ENCODE data around the gene RTN4IP1.
"Not testable (repeated sequence)": the region's sequence is repeated elsewhere in the genome, so short reads cannot be mapped to it uniquely, and the experiment has no call there.

RTN4IP1 gene

GRCh38 chr6:106627760-106628159, 1.5 kb downstream of the RTN4IP1 start:
- not testable (repeated sequence) for DNase-seq (ENCODE audit: low read depth)

DNA sequence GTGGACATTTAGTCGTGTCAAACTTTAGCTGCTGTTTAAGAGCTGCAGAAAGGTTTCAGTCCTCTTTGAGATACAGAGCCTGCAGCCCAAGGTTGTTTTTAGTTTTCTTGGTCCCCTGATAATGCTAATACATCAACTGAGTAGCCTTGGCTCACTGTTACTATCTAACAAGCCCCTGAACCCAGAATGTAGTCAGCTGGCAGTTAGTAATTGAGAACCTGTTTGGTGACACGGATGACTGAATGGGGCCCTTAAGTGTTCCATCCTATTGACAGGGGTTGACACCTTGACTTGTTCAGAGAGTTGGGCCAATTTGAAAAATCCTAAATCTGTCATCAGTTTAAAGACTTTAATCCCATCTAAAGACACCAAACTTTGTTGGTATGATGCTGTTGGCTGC, 2.8 kb downstream of the RTN4IP1 start:
- DNase-seq (ENCODE audit: low read depth), result no peak

- no peak for DNase-seq (ENCODE audit: low read depth)
These were observed 6.3 kb downstream of the RTN4IP1 start for GRCh38 chr6:106623039-106623438.

DNA sequence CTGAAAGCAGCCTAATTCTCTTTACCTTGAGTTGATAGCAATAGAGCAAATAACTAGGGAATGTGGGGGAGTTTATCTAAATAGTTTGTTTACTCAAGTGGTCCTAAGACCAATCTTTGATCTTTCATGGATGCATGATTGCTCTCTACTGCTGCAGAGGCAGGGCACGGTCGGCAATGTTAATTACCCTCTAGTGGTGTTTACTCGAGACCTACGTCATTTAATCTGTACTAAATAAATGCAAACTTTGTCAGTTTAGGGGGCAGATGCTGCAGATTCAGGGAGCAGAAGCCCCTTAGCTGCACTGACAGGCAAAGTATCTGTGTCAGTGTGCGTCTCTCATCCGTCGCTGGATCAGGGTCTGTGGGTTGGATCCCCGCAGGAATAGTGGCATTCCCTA, 6.9 kb downstream of the RTN4IP1 start:
- no peak for DNase-seq (ENCODE audit: low read depth)

DNA sequence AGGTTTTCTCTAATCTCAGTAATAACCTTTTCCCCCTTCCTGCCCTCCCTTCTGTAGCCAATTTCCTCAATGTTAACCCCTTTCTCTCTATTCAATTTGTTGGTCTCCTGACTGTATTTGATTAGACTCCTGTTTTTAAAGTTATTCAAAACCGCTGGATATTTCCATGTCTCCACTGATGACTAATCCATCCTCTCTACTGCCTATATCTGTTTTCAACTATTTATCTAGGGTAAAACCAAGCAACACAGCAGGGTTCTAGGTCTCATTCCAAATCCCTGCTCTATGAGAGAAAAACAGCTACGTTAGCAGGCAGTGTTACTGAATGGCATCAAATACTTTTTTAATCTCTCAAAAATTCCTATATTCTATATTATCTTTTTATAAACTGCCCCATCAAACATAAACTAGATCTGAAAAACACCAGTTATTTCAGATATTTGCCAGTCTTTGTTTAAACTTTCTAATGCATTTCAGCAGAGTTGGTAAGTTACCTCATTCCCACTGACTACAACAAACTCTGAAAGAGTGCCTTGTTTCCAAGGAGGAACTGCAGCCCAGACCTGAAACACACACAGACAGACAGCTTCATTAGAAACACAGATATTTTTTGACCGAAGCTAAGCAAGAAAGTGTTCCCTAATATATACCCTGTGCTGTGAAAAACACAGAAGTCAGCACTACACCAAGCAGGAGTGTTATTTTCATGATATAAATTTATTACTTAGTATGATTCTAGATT, 8.2 kb downstream of the RTN4IP1 start:
- DNase-seq (ENCODE audit: low read depth), result peak; percentile 28

DNA sequence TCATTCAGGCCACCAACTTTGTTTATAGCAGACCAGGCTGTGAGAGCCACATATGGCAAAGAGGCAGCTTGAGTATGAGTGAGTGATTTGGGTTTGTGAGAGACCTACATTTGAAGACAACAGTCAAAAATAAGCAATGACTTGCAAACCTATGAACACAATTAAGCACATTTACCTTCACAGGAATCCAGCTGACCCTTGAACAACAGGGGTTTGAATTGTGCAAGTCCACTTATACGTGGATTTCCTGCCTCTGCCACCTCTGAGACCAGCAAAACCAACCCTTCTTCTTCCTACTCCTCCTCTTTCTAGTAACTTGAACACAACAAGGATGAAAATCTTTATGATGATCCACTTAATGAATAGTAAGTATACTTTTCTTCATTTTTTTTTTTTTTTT, 10.1 kb downstream of the RTN4IP1 start:
- no peak for DNase-seq (ENCODE audit: low read depth)

DNA sequence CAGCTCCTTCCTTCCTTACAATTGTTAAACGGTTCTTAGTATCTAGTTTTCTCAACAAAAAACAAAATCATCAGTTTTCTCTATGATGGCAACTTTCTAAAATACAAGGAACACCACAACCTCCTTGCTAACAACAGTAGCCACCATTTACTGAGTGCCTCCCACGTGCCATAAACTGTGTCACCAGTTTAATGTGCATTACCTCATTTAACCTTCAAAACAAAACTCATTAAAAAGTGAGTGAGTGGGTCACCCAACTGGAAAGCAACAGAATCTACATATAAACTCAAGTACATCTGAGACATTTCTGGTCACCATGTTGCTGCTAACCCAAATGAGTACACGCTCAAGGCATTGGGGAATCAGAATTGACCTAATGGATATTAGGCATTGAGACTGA, 11.0 kb downstream of the RTN4IP1 start:
- DNase-seq (ENCODE audit: low read depth), result no peak

GRCh38 chr6:106617857-106618256, 11.4 kb downstream of the RTN4IP1 start:
- DNase-seq (ENCODE audit: low read depth), result no peak

GRCh38 chr6:106617302-106617701, 12.0 kb downstream of the RTN4IP1 start:
- no peak for DNase-seq (ENCODE audit: low read depth)

DNA sequence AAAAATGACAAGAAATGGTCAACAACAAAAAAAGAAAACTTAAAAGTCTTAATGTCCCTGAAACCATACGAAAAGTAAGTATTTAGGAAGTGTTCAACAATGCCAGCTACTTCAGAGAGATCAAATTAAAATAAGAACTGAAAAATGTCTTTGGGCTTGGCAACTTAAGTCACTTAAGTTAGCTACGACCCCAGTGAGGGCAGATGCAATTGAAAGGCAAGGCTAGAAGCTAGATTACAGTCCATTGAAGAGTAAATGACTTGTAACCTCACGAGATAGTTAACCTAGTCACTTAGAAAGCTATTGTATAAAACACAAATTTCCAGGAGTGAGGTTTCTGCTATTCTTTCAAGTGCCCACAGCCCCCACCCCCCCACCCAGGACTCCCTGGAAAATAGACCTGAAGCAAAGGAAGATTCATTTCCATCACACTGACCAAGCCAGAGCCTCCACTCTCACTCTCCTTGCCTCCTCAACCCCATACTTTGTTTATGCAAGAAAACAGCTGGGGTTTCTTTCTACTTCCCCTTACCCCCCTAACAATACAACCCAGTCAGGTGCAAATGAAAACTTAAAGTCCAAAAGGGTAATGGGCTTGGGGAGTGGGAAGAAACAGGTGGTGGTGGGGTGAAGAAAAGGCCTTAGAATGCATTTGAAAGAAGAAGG, 14.6 kb downstream of the RTN4IP1 start:
- DNase-seq (ENCODE audit: low read depth), result no peak

DNA sequence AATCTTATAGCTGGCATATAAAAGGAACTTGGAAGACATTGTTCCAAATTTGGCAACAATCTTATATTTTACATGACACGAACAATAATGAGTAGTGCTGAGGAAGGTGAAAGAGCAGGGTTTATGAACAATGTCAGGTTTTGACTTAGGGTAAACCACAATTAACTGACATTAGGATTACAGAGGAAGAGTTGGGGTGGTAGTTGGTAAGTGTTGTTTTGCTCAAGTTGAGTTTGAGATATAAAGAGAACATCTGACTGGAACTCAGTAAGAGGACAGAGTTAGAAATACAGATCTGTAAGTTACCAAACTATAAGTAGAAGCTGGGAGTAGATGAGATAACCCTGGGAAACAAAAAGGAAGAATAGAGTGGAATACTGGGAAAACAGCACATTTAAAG, 15.1 kb downstream of the RTN4IP1 start:
- DNase-seq (ENCODE audit: low read depth), result no peak

GRCh38 chr6:106613590-106613989, 15.7 kb downstream of the RTN4IP1 start:
- DNase-seq (ENCODE audit: low read depth), result no peak

GRCh38 chr6:106612671-106613416, 16.5 kb downstream of the RTN4IP1 start:
- DNase-seq (ENCODE audit: low read depth), result no peak

- no peak for DNase-seq (ENCODE audit: low read depth)
These were observed 18.3 kb downstream of the RTN4IP1 start for GRCh38 chr6:106611030-106611429.

- peak; percentile 27 for DNase-seq (ENCODE audit: low read depth)
These were observed 19.6 kb downstream of the RTN4IP1 start for GRCh38 chr6:106609699-106610098.

DNA sequence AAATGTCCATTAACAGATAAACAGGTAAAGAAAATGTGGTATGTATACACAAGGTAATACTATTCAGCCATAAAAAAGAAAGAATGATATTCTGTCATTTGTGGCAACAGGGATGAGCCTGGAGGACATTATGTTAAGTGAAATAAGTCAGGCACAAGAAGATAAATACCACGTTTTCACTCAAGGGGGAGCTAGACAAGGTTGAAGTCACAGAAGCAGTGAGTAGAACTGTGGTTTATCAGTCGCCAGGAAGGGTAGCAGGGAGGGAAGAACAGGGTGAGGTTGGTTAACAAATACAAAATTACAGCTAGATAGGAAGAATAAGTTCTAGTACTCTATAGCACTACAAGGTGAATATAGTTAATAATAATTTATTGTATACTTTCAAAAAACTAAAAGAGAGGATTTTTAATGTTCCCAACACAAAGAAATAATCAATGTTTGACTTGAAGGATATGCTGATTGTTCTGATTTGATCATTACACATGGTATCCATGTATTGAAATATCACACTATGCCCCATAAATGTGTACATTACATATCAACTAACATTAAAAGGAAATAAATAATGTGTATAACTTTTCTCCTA, 21.1 kb downstream of the RTN4IP1 start:
- DNase-seq (ENCODE audit: low read depth), result peak; percentile 77

DNA sequence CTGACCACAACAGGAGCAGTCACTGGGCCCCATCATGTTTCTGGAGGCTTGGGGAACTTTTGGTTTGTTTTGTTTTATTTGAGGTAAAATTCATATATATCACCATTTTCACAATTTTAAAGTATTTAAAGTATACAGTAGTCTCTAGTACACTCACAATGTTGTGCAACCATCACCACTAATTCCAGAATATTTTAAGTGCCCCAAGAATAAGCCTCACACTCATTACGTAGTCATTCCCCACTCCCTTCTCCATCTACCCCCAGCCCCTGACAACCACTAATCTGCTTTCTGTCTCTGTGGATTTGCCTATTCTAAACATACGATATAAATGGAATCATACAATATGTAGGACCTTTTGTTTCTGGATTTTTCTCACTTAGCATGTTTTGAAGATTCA, 29.0 kb downstream of the RTN4IP1 start:
- DNase-seq (ENCODE audit: low read depth), result no peak

DNA sequence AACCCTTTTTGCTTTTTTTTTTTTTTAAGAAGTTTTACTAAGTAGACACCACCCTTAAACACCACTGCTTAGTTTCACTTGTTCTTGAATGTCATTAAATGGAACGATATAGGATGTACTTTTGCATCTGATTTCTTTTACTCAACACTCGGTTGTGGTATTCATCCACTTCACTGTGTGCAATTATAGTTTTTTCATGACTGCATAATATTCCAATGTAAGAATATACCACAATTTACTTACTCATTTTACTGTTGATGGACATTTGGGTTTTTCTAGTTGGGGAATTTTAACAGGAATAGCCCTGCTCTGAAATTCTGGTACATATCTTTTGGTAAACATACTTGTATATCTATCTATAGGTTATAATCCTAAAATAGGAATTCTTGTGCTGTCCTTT, 29.9 kb downstream of the RTN4IP1 start:
- no peak for DNase-seq (ENCODE audit: low read depth)

- peak; percentile 75 for DNase-seq (ENCODE audit: low read depth)
These were observed 38.0 kb downstream of the RTN4IP1 start for GRCh38 chr6:106591111-106591825.

DNA sequence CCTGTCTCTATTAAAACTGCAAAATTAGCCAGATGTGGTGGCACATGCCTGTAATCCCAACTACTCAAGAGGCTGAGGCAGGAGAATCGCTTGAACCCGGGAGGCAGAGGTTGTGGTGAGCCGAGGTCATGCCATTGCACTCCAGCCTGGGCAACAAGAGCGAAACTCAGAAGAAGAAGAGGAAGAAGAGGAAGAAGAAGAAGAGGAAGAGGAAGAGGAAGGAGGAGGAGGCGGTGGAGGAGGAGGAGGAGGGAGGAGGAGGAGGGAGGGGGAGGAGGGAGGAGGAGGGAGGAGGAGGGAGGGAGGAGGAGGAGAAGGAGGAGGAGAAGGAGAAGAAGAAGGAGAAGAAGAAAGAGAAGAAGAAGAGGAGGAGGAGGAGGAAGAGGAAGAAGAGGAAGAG, 40.4 kb downstream of the RTN4IP1 start:
- not testable (repeated sequence) for DNase-seq (ENCODE audit: low read depth)

DNA sequence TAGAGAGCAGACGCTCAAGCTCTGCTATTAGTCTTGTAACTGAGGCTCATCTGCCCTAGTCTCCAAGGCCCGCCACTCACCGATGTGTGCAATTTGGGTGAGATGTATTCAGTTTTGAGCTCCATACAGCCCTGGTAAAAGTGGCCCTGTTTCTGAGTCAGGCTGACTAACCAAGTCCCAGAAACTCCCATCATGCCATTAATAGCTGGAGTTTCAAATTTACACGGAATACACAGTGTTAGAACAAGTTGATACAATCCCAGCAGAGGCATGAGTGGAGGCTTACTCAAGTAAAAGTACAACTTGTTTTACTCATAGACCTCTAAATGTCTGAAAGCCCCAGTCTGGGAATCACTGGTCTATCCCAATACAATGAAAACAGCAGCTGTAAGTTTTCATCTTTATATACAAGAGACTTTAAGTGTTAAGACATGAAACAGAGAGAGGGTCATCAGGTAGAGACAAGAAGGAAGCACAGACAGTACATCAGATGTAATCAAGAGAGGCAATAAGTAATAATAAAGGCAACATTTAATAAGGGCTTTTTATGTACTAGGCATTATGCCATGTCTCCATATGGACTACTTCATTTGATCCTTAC, 42.4 kb downstream of the RTN4IP1 start:
- DNase-seq (ENCODE audit: low read depth), result no peak

GRCh38 chr6:106581468-106581867, 47.8 kb downstream of the RTN4IP1 start:
- DNase-seq (ENCODE audit: low read depth), result no peak

All from iris pigment epithelial cell (primary cell).